H9 (cell line): ENCODE results near the gene ERICH2. TPM values are rescaled to one million over a fixed set of nuclear protein-coding genes. Genes with fewer than 3 reads are reported as not detected.

Experiments used
- DNase-seq: peaks from one replicate; pipeline ENCODE4 v3.0.0-alpha.2; 2017
- H2AFZ ChIP-seq: one replicate; pipeline ENCODE4 v1.6.1; 2013; ENCODE audit warnings: mild to moderate bottlenecking, low read length, control low read depth, moderate library complexity
- H2AK5ac ChIP-seq: 2 replicates; pipeline ENCODE4 v1.6.1; 2013; ENCODE audit warnings: low read length, control low read depth, mixed read lengths; ENCODE audit not compliant: insufficient read length
- H2BK120ac ChIP-seq: one replicate; pipeline ENCODE4 v1.6.1; 2013; ENCODE audit warnings: low read depth, mild to moderate bottlenecking, low read length, control low read depth, inconsistent platforms; ENCODE audit not compliant: poor library complexity, severe bottlenecking
- H2BK12ac ChIP-seq: 2 replicates; pipeline ENCODE4 v1.6.1; 2013; ENCODE audit warnings: low read length, control low read depth, mixed read lengths, low read depth; ENCODE audit not compliant: insufficient read length
- H2BK15ac ChIP-seq: 2 replicates; pipeline ENCODE4 v1.6.1; 2013; ENCODE audit warnings: low read depth, low read length, control low read depth
- H2BK20ac ChIP-seq: one replicate; pipeline ENCODE4 v1.6.1; 2013; ENCODE audit warnings: low read depth, mild to moderate bottlenecking, low read length, control low read depth, inconsistent platforms; ENCODE audit not compliant: poor library complexity, severe bottlenecking
- H2BK5ac ChIP-seq: 2 replicates; pipeline ENCODE4 v1.6.1; 2013; ENCODE audit warnings: low read length, control low read depth, mixed read lengths; ENCODE audit not compliant: insufficient read length
- H3K14ac ChIP-seq: 2 replicates; pipeline ENCODE4 v1.6.1; 2013; ENCODE audit warnings: low read length, control low read depth; ENCODE audit not compliant: insufficient read depth
- H3K18ac ChIP-seq: 2 replicates; pipeline ENCODE4 v1.6.1; 2013; ENCODE audit warnings: low read depth, mild to moderate bottlenecking, mixed read lengths, low read length, control low read depth; ENCODE audit not compliant: insufficient read length
- H3K23ac ChIP-seq: 2 replicates; pipeline ENCODE4 v1.6.1; 2013; ENCODE audit warnings: low read length, control low read depth, mixed read lengths, low read depth; ENCODE audit not compliant: insufficient read length
- H3K23me2 ChIP-seq: 2 replicates; pipeline ENCODE4 v1.6.1; 2013; ENCODE audit warnings: low read depth, mild to moderate bottlenecking, mixed read lengths, low read length, control low read depth; ENCODE audit not compliant: insufficient read length, poor library complexity, severe bottlenecking
- H3K27ac ChIP-seq: 2 replicates; pipeline ENCODE4 v1.5.1; 2013; ENCODE audit warnings: low read length, control low read depth, mixed read lengths, low read depth; ENCODE audit not compliant: insufficient read length
- H3K27me3 ChIP-seq: 2 replicates; pipeline ENCODE4 v1.6.1; 2013; ENCODE audit warnings: low read length, control low read depth, inconsistent platforms; ENCODE audit not compliant: insufficient read depth
- H3K4ac ChIP-seq: 2 replicates; pipeline ENCODE4 v1.6.1; 2013; ENCODE audit warnings: low read depth, mild to moderate bottlenecking, control low read depth, inconsistent platforms, low read length, moderate library complexity
- H3K4me1 ChIP-seq: 2 replicates; pipeline ENCODE4 v1.6.1; 2013; ENCODE audit warnings: low read length, control low read depth, inconsistent platforms; ENCODE audit not compliant: insufficient read depth
- H3K4me2 ChIP-seq: 2 replicates; pipeline ENCODE4 v1.6.1; 2013; ENCODE audit warnings: low read length, control low read depth, mixed read lengths; ENCODE audit not compliant: insufficient read length, insufficient read depth
- H3K56ac ChIP-seq: 2 replicates; pipeline ENCODE4 v1.6.1; 2013; ENCODE audit warnings: low read depth, mild to moderate bottlenecking, mixed read lengths, low read length, control low read depth; ENCODE audit not compliant: insufficient read length
- H3K79me1 ChIP-seq: 2 replicates; pipeline ENCODE4 v1.6.1; 2013; ENCODE audit warnings: low read depth, mild to moderate bottlenecking, moderate library complexity, low read length, control low read depth, inconsistent platforms; ENCODE audit not compliant: insufficient read depth, poor library complexity, severe bottlenecking
- H3K79me2 ChIP-seq: 2 replicates; pipeline ENCODE4 v1.6.1; 2013; ENCODE audit warnings: low read length, control low read depth, inconsistent platforms; ENCODE audit not compliant: insufficient read depth
- H3K9ac ChIP-seq: 2 replicates; pipeline ENCODE4 v1.6.1; 2013; ENCODE audit warnings: low read length, control low read depth, mixed read lengths; ENCODE audit not compliant: insufficient read length; ENCODE audit errors: extremely low read depth
- H3K9me3 ChIP-seq: one replicate; pipeline ENCODE4 v1.6.1; 2013; ENCODE audit warnings: low read depth, low read length, inconsistent platforms; ENCODE audit not compliant: control insufficient read depth
- H3T11ph ChIP-seq: one replicate; pipeline ENCODE4 v1.6.1; 2013; ENCODE audit warnings: mild to moderate bottlenecking, low read length, control low read depth, inconsistent platforms
- H4K20me1 ChIP-seq: one replicate; pipeline ENCODE4 v1.6.1; 2013; ENCODE audit not compliant: control insufficient read depth, insufficient read length, insufficient read depth
- H4K5ac ChIP-seq: 2 replicates; pipeline ENCODE4 v1.6.1; 2013; ENCODE audit warnings: low read depth, mild to moderate bottlenecking, mixed read lengths, low read length, control low read depth; ENCODE audit not compliant: insufficient read length
- H4K8ac ChIP-seq: replicated peaks from 2 replicates; pipeline ENCODE4 v1.6.1; 2013; ENCODE audit warnings: low read length, control low read depth, mixed read lengths, low read depth; ENCODE audit not compliant: insufficient read length
- H4K91ac ChIP-seq: 2 replicates; pipeline ENCODE4 v1.6.1; 2013; ENCODE audit warnings: low read depth, mild to moderate bottlenecking, moderate library complexity, mixed read lengths, low read length, control low read depth; ENCODE audit not compliant: insufficient read length
- H3K27ac Mint-ChIP-seq, 3 experiments: 2 replicates in 2 of 3; 3 replicates in 1 of 3; pipeline ENCODE4 v1.8.0; 2020 to 2021; ENCODE audit warnings: mixed read lengths in 3 of 3, mild to moderate bottlenecking in 1 of 3, moderate library complexity in 1 of 3
- H3K27me3 Mint-ChIP-seq: 2 replicates; pipeline ENCODE4 v1.8.0; 2021; ENCODE audit warnings: low read depth, mild to moderate bottlenecking, moderate library complexity, mixed read lengths
- H3K36me3 Mint-ChIP-seq, 3 experiments: 2 replicates in 2 of 3; 3 replicates in 1 of 3; pipeline ENCODE4 v1.8.0; 2020 to 2021; ENCODE audit warnings: low read depth in 3 of 3, mixed read lengths in 3 of 3; ENCODE audit not compliant: insufficient read depth in 1 of 3
- H3K4me1 Mint-ChIP-seq, 2 experiments: 2 replicates each; pipeline ENCODE4 v1.8.0; 2020; ENCODE audit warnings: mixed read lengths in 2 of 2
- H3K4me3 Mint-ChIP-seq, 2 experiments: 2 replicates in 1 of 2; 3 replicates in 1 of 2; pipeline ENCODE4 v1.8.0; 2020 to 2021; ENCODE audit warnings: mild to moderate bottlenecking in 2 of 2, mixed read lengths in 2 of 2, moderate library complexity in 1 of 2
- H3K9me3 Mint-ChIP-seq, 2 experiments: 2 replicates in 1 of 2; 3 replicates in 1 of 2; pipeline ENCODE4 v1.8.0; 2020; ENCODE audit warnings: mild to moderate bottlenecking in 2 of 2, mixed read lengths in 2 of 2, moderate library complexity in 1 of 2
- WGBS: extraction: QIAGEN DNeasy Blood & Tissue Kit; methylation state at CpG from one replicate; pipeline ENCODE4 v1.1.7; 2013; ENCODE audit warnings: missing lambda C conversion rate, low lambda C conversion rate, mixed read lengths; ENCODE audit not compliant: insufficient read length; ENCODE audit errors: extremely low coverage; 5-methylcytosine and 5-hydroxymethylcytosine counted together
- total RNA-seq: library from RNA; stranded (reverse); gene quantifications from 2 replicates; pipeline ENCODE4 v1.2.1, GENCODE V29; 2021
- TF ChIP-seq, protein P1 (sequence below): fragments of 200-600 bp; sonication (generic); conservative IDR thresholded peaks from 3 replicates; pipeline ENCODE4 v1.8.0; 2021; ENCODE audit warnings: antibody characterized with exemption, mild to moderate bottlenecking

ERICH2 gene
- total RNA-seq, 1 experiment from 2014 or later: 1.2 TPM

DNA sequence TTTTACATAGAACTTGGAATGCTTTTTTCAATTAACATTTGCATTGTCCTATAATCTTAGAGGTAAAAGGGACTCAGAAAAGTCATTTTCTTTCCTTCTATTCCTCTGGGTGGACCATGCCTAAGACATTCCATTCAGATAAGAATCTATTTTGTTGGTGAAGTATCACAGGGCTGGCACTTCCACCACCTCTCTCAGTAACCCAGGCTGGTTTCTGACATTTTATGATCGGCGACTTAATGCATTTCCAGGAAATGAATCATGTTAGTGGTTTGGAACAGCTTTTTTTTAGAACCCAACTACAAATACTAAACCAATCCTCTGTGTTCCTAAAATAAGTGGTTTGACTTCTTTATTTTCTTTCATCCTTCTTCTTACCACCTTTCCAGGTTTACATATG is 73.5 kb downstream of the ERICH2 start:
- Histone ChIP-seq H2AK5ac (no peak overlapping the region), H2BK12ac (no peak overlapping the region), H4K5ac (no peak overlapping the region), H3K27ac (no peak overlapping the region), H2BK20ac (no peak overlapping the region), H2BK5ac (no peak overlapping the region), H3K56ac (no peak overlapping the region), H3K23ac (no peak overlapping the region), H3K4me2 (no peak overlapping the region), H3K9ac (no peak overlapping the region), H3K9me3 (no peaks in the 10 kb centered on the region), H3K27me3 (no peaks in the 10 kb centered on the region), H2AFZ (no peak overlapping the region), H2BK120ac (no peak overlapping the region), H3K4me1 (no peaks in the 10 kb centered on the region), H4K8ac (no peak overlapping the region), H4K20me1 (no peaks in the 10 kb centered on the region), H3K18ac (no peak overlapping the region), H3K14ac (no peak overlapping the region), H3K79me2 (no peaks in the 10 kb centered on the region), H3T11ph (no peak overlapping the region), H3K4ac (no peak overlapping the region), H2BK15ac (no peak overlapping the region), H3K79me1 (no peaks in the 10 kb centered on the region), H4K91ac (no peak overlapping the region), H3K23me2 (no peaks in the 10 kb centered on the region)
- Mint-ChIP-seq H3K27ac (no peak overlapping the region), H3K27me3 (peaks cover 3% of the 10 kb centered on the region; the same call in 1 of the 2 replicates), H3K9me3 (no peaks in the 10 kb centered on the region; a peak in 1 of 5 replicates), H3K4me1 (no peaks in the 10 kb centered on the region), H3K4me3 (no peak overlapping the region), H3K36me3 (no peaks in the 10 kb centered on the region)
- DNase-seq: no peak
- TF ChIP-seq, protein P1, sequence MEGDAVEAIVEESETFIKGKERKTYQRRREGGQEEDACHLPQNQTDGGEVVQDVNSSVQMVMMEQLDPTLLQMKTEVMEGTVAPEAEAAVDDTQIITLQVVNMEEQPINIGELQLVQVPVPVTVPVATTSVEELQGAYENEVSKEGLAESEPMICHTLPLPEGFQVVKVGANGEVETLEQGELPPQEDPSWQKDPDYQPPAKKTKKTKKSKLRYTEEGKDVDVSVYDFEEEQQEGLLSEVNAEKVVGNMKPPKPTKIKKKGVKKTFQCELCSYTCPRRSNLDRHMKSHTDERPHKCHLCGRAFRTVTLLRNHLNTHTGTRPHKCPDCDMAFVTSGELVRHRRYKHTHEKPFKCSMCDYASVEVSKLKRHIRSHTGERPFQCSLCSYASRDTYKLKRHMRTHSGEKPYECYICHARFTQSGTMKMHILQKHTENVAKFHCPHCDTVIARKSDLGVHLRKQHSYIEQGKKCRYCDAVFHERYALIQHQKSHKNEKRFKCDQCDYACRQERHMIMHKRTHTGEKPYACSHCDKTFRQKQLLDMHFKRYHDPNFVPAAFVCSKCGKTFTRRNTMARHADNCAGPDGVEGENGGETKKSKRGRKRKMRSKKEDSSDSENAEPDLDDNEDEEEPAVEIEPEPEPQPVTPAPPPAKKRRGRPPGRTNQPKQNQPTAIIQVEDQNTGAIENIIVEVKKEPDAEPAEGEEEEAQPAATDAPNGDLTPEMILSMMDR: no peak
- WGBS: no CpG with 5 or more reads among the region's 2 CpGs
